K562 (cell line): ENCODE measurements around the gene ZKSCAN3. TPM values are rescaled to one million over a fixed set of nuclear protein-coding genes. Genes with fewer than 3 reads are reported as not detected.

Source experiments
- CBX5 ChIP-seq: IDR thresholded peaks from 2 replicates; pipeline ENCODE4 v1.6.1; 2014; ENCODE audit warnings: low read depth, borderline replicate concordance
- JUN ChIP-seq, 2 experiments: sonication (generic) in 1 of 2; formaldehyde crosslinking in 1 of 2; IDR thresholded peaks; 2 replicates each; pipeline versions ENCODE4 v1.6.1 to v1.8.0; 2012 to 2022; ENCODE audit warnings: borderline replicate concordance in 2 of 2, mild to moderate bottlenecking in 2 of 2, improper control_type of control experiment in 1 of 2, low read depth in 1 of 2, low read length in 1 of 2, missing genetic modification reagents in 1 of 2
- MCM5 ChIP-seq: fragments of 450-650 bp; IDR thresholded peaks from 2 replicates; pipeline ENCODE4 v1.6.1; 2016; ENCODE audit warnings: low read depth
- MYBL2 ChIP-seq, 2 experiments: fragments of 450-650 bp in 1 of 2; sonication (generic) in 1 of 2; formaldehyde crosslinking in 1 of 2; IDR thresholded peaks; 2 replicates each; pipeline versions ENCODE4 v1.6.1 to v1.8.1; 2017 to 2022; ENCODE audit warnings: borderline replicate concordance in 1 of 2, inconsistent platforms in 1 of 2, low read depth in 1 of 2, mild to moderate bottlenecking in 1 of 2, missing genetic modification reagents in 1 of 2, moderate library complexity in 1 of 2
- SMAD4 ChIP-seq: fragments of 250-450 bp; sonication (Bioruptor Pico); conservative IDR thresholded peaks from 2 replicates; pipeline ENCODE4 v1.8.0; 2021; ENCODE audit warnings: inconsistent platforms, mild to moderate bottlenecking, moderate library complexity
- XRCC4 ChIP-seq: IDR thresholded peaks from one replicate; pipeline ENCODE4 v1.6.1; 2011; ENCODE audit not compliant: insufficient read depth, insufficient read length; ENCODE audit errors: extremely low read depth
- ZNF184 ChIP-seq: sonication (generic); formaldehyde crosslinking; IDR thresholded peaks from 2 replicates; pipeline ENCODE4 v1.5.0; 2020; ENCODE audit warnings: missing genetic modification reagents
- ZNF778 ChIP-seq: fragments of 450-650 bp; formaldehyde crosslinking; IDR thresholded peaks from 2 replicates; pipeline ENCODE4 v1.4.0; 2020; ENCODE audit warnings: mild to moderate bottlenecking, moderate library complexity
- polyA plus RNA-seq, 8 experiments: library from polyadenylated mRNA; depleted of rRNA in 4 of 8; stranded (reverse) in 5 of 8; unstranded in 3 of 8; fragments of >200 nt; fragmentation: Nextera tagmentation in 2 of 8; fragmentation: Illumina TruSeq in 1 of 8; extraction: Ambion mirVana in 2 of 8; extraction: Trizol in 1 of 8; gene quantifications; 2 replicates each; pipeline versions ENCODE4 v1.2.1 to v1.2.3, GENCODE V29; 2011 to 2014; ENCODE audit warnings: inconsistent platforms in 1 of 8, missing spikeins in 1 of 8
- total RNA-seq, 7 experiments: library from RNA; depleted of rRNA in 6 of 7; stranded (reverse); fragments of >200 nt in 6 of 7; fragmentation: Illumina TruSeq in 2 of 7; extraction: Trizol in 2 of 7; gene quantifications; 2 replicates each; pipeline versions ENCODE4 v1.2.1 to v1.2.3, GENCODE V29; 2011 to 2021; ENCODE audit warnings: low replicate concordance in 1 of 7
- TF ChIP-seq, protein P1 (sequence below): fragments of 450-650 bp; IDR thresholded peaks from 2 replicates; pipeline ENCODE4 v1.6.1; 2016; ENCODE audit warnings: borderline replicate concordance
- TF ChIP-seq, protein P2 (sequence below): fragments of 450-650 bp; IDR thresholded peaks from 2 replicates; pipeline ENCODE4 v1.6.1; 2016; ENCODE audit warnings: missing biosample characterization, missing genetic modification characterization
- TF ChIP-seq, protein P3 (sequence below): fragments of 200-800 bp; sonication (Bioruptor generic); IDR thresholded peaks from 2 replicates; pipeline ENCODE4 v1.6.1; 2017; ENCODE audit warnings: missing genetic modification characterization, missing compliant biosample characterization
- TF ChIP-seq, protein P4 (sequence below): sonication (generic); formaldehyde crosslinking; IDR thresholded peaks from 2 replicates; pipeline ENCODE4 v1.9.0; 2022; ENCODE audit warnings: mild to moderate bottlenecking, missing genetic modification reagents
- TF ChIP-seq, protein P5 (sequence below), 2 experiments: fragments of 450-650 bp; formaldehyde crosslinking in 1 of 2; IDR thresholded peaks; 2 replicates each; pipeline versions ENCODE4 v1.4.0 to v1.6.1; 2014 to 2020; ENCODE audit warnings: mild to moderate bottlenecking in 2 of 2, borderline replicate concordance in 1 of 2, low read depth in 1 of 2

The ZKSCAN3 gene
- total and polyA plus RNA-seq, 9 of the 15 experiments (the other 6 are each of a cell fraction or from before 2014, with no cell fraction given) = 3.0 to 12.4 (median 10.2) TPM

DNA sequence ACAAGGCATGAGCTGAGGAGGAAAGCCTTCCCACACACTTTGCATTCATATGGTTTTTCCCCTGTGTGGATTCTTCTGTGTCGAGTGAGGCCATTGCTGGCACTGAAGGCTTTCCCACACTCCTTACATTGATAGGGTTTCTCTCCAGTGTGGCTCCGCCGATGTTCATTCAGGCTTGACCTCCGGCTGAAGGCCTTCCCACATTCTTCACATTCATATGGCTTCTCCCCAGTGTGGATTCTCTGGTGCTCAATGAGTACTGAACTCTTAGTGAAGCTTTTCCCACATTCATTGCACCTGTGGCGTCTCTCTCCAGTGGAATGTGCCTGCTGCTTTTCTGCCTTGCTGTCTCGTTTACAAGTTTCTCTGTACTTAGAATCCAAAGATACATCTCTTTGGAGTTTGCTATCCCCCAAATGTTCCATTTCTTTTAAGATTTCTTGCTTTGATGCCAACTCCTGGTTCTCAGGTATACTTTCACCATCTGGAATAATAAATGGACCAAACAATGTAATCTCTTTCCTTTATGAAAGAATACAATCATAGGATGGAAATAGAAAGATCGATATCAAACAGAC is 23.3 kb upstream of the ZKSCAN3 start (continued):
- TF ChIP-seq, protein P1, sequence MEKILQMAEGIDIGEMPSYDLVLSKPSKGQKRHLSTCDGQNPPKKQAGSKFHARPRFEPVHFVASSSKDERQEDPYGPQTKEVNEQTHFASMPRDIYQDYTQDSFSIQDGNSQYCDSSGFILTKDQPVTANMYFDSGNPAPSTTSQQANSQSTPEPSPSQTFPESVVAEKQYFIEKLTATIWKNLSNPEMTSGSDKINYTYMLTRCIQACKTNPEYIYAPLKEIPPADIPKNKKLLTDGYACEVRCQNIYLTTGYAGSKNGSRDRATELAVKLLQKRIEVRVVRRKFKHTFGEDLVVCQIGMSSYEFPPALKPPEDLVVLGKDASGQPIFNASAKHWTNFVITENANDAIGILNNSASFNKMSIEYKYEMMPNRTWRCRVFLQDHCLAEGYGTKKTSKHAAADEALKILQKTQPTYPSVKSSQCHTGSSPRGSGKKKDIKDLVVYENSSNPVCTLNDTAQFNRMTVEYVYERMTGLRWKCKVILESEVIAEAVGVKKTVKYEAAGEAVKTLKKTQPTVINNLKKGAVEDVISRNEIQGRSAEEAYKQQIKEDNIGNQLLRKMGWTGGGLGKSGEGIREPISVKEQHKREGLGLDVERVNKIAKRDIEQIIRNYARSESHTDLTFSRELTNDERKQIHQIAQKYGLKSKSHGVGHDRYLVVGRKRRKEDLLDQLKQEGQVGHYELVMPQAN = no peak
- TF ChIP-seq, protein P2, sequence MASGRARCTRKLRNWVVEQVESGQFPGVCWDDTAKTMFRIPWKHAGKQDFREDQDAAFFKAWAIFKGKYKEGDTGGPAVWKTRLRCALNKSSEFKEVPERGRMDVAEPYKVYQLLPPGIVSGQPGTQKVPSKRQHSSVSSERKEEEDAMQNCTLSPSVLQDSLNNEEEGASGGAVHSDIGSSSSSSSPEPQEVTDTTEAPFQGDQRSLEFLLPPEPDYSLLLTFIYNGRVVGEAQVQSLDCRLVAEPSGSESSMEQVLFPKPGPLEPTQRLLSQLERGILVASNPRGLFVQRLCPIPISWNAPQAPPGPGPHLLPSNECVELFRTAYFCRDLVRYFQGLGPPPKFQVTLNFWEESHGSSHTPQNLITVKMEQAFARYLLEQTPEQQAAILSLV (tag) = no peak
- TF ChIP-seq, protein P3, sequence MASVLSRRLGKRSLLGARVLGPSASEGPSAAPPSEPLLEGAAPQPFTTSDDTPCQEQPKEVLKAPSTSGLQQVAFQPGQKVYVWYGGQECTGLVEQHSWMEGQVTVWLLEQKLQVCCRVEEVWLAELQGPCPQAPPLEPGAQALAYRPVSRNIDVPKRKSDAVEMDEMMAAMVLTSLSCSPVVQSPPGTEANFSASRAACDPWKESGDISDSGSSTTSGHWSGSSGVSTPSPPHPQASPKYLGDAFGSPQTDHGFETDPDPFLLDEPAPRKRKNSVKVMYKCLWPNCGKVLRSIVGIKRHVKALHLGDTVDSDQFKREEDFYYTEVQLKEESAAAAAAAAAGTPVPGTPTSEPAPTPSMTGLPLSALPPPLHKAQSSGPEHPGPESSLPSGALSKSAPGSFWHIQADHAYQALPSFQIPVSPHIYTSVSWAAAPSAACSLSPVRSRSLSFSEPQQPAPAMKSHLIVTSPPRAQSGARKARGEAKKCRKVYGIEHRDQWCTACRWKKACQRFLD (CRISPR knock-in tag) = no peak
- TF ChIP-seq, protein P4, sequence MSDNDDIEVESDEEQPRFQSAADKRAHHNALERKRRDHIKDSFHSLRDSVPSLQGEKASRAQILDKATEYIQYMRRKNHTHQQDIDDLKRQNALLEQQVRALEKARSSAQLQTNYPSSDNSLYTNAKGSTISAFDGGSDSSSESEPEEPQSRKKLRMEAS = no peak
- TF ChIP-seq ZNF184 (CRISPR knock-in tag) = no peak
- TF ChIP-seq JUN (IDR thresholded peaks at IDR 0.05; ENCODE audit: borderline replicate concordance, low read depth, low read length) = peak; percentile 57; the same call in 1 of the 2 replicates
- no peak for TF ChIP-seq JUN (CRISPR knock-in tag; IDR thresholded peaks at IDR 0.05; ENCODE audit: borderline replicate concordance)
- TF ChIP-seq MCM5 = no peak
- TF ChIP-seq MYBL2 (IDR thresholded peaks at IDR 0.05; ENCODE audit: low read depth) = no peak
- no peak for TF ChIP-seq MYBL2 (CRISPR knock-in tag; IDR thresholded peaks at IDR 0.05; ENCODE audit: borderline replicate concordance)
- no peak for TF ChIP-seq SMAD4 (CRISPR knock-in tag)
- TF ChIP-seq, protein P5, sequence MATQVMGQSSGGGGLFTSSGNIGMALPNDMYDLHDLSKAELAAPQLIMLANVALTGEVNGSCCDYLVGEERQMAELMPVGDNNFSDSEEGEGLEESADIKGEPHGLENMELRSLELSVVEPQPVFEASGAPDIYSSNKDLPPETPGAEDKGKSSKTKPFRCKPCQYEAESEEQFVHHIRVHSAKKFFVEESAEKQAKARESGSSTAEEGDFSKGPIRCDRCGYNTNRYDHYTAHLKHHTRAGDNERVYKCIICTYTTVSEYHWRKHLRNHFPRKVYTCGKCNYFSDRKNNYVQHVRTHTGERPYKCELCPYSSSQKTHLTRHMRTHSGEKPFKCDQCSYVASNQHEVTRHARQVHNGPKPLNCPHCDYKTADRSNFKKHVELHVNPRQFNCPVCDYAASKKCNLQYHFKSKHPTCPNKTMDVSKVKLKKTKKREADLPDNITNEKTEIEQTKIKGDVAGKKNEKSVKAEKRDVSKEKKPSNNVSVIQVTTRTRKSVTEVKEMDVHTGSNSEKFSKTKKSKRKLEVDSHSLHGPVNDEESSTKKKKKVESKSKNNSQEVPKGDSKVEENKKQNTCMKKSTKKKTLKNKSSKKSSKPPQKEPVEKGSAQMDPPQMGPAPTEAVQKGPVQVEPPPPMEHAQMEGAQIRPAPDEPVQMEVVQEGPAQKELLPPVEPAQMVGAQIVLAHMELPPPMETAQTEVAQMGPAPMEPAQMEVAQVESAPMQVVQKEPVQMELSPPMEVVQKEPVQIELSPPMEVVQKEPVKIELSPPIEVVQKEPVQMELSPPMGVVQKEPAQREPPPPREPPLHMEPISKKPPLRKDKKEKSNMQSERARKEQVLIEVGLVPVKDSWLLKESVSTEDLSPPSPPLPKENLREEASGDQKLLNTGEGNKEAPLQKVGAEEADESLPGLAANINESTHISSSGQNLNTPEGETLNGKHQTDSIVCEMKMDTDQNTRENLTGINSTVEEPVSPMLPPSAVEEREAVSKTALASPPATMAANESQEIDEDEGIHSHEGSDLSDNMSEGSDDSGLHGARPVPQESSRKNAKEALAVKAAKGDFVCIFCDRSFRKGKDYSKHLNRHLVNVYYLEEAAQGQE (IDR thresholded peaks at IDR 0.05; ENCODE audit: borderline replicate concordance) = no peak
- TF ChIP-seq, protein P5 (CRISPR knock-in tag; IDR thresholded peaks at IDR 0.05; ENCODE audit: low read depth) = no peak
- no peak for TF ChIP-seq XRCC4
- TF ChIP-seq CBX5 = peak; percentile 93
- no peak for TF ChIP-seq ZNF778 (CRISPR knock-in tag)
